ENCODE measurements around the gene OR6C3. TPM values are rescaled to one million over a fixed set of nuclear protein-coding genes. Genes with fewer than 3 reads are reported as not detected.

The OR6C3 gene
- polyA plus RNA-seq, 3 donors: not detected

DNA sequence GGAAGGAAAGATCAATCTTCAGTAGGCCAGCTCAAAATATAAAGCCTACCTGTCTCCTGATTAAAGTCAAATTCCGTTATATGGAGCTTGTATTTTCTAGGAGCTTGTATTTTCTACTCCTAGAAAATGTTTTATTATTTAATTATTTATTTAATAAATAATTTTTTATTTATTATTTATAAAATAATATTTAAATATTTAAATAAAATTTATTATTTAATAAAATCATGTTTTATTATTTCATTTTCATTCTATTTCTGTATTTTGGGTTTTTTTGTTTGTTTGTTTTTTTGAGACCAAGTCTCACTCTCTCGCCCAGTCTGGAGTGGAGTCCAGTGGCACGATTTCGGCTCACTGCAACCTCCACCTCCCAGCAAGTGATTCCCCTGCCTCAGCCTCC lies 42.0 kb downstream of the OR6C3 start:
- TF ChIP-seq, protein P1, sequence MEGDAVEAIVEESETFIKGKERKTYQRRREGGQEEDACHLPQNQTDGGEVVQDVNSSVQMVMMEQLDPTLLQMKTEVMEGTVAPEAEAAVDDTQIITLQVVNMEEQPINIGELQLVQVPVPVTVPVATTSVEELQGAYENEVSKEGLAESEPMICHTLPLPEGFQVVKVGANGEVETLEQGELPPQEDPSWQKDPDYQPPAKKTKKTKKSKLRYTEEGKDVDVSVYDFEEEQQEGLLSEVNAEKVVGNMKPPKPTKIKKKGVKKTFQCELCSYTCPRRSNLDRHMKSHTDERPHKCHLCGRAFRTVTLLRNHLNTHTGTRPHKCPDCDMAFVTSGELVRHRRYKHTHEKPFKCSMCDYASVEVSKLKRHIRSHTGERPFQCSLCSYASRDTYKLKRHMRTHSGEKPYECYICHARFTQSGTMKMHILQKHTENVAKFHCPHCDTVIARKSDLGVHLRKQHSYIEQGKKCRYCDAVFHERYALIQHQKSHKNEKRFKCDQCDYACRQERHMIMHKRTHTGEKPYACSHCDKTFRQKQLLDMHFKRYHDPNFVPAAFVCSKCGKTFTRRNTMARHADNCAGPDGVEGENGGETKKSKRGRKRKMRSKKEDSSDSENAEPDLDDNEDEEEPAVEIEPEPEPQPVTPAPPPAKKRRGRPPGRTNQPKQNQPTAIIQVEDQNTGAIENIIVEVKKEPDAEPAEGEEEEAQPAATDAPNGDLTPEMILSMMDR (IDR thresholded peaks at IDR 0.05): no peak
- Mint-ChIP-seq H3K27ac (no peak overlapping the region), H3K36me3 (no peaks in the 10 kb centered on the region), H3K4me3 (no peak overlapping the region), H3K4me1 (no peaks in the 10 kb centered on the region), H3K27me3 (ENCODE audit: low read depth in 3 of 3) (peaks cover 3 to 10% (median 6%) of the 10 kb centered on the region in 3 donors), H3K9me3 (peaks cover 0 to 5% (median 0%) of the 10 kb centered on the region in 7 donors)
- no peak overlapping the region for H2AFZ ChIP-seq (ENCODE audit: insufficient read depth, low read depth, low read length, poor library complexity, severe bottlenecking)
- H3K4me1 ChIP-seq (ENCODE audit: control insufficient read depth in 1 of 2, insufficient read depth in 2 of 2, low read length in 2 of 2): no peaks in the 10 kb centered on the region
- no peak overlapping the region for H3K4me3 ChIP-seq (replicated peaks in 1 of 3; ENCODE audit: low read depth in 2 of 3, low read length in 3 of 3)
- no peak overlapping the region for H3K9ac ChIP-seq (ENCODE audit: insufficient read depth, low read length, poor library complexity, severe bottlenecking)
- WGBS (ENCODE audit: insufficient coverage): no CpG with 5 or more reads among the region's 4 CpGs
- H3K27ac ChIP-seq (ENCODE audit: low read depth in 1 of 2, low read length in 2 of 2): no peak overlapping the region
- intact Hi-C loops (cut with micrococcal nuclease): no loop called here
- H4K20me1 ChIP-seq (ENCODE audit: insufficient read depth, low read length): no peaks in the 10 kb centered on the region
- no peaks in the 10 kb centered on the region for H3K9me3 ChIP-seq (replicated peaks in 1 of 2; ENCODE audit: control insufficient read depth in 1 of 2, insufficient read depth in 1 of 2, low read length in 2 of 2)
- no peaks in the 10 kb centered on the region for H3K27me3 ChIP-seq (ENCODE audit: control insufficient read depth in 2 of 2, insufficient read depth in 2 of 2, low read length in 2 of 2)
- no peaks in the 10 kb centered on the region for H3K36me3 ChIP-seq (replicated peaks in 1 of 2; ENCODE audit: control insufficient read depth in 1 of 2, insufficient read depth in 2 of 2, low read length in 2 of 2)
- no peaks in the 10 kb centered on the region for H3K79me2 ChIP-seq (ENCODE audit: insufficient read depth, low read length)
- DNase-seq: no peak
- no peak overlapping the region for H3K4me2 ChIP-seq (replicated peaks; ENCODE audit: extremely low read depth, low read length, poor library complexity, severe bottlenecking)

Other genes starting within 250 kb of the OR6C3 start
- gene OR9K2, start 204.3 kb upstream of the OR6C3 start, polyA plus RNA-seq: not detected
- not detected for gene OR10A7, start 109.7 kb upstream of the OR6C3 start, polyA plus RNA-seq
- not detected for gene OR6C74, start 86.1 kb upstream of the OR6C3 start, polyA plus RNA-seq
- gene OR6C6, start 34.2 kb upstream of the OR6C3 start, polyA plus RNA-seq: not detected
- not detected for gene OR6C1, start 16.4 kb upstream of the OR6C3 start, polyA plus RNA-seq
- gene OR6C75, start 32.2 kb downstream of the OR6C3 start, polyA plus RNA-seq: not detected
- gene OR6C65, start 69.8 kb downstream of the OR6C3 start, polyA plus RNA-seq: not detected
- gene OR6C76, start 95.5 kb downstream of the OR6C3 start, polyA plus RNA-seq: not detected
- gene OR6C2, start 113.3 kb downstream of the OR6C3 start, polyA plus RNA-seq: under 1 TPM in 1 of 3 donors, not detected in 2; 0.18 TPM
- not detected for gene OR6C70, start 139.4 kb downstream of the OR6C3 start, polyA plus RNA-seq
- not detected for gene OR6C68, start 161.6 kb downstream of the OR6C3 start, polyA plus RNA-seq
- not detected for gene OR6C4, start 218.9 kb downstream of the OR6C3 start, polyA plus RNA-seq
- gene OR2AP1, start 241.7 kb downstream of the OR6C3 start, polyA plus RNA-seq: not detected

All from CD14-positive monocyte (primary cell).